ENCODE measurements around the gene KIAA1210.
A peak's percentile ranks its signal among the peaks of the same experiment; 100 is the strongest.

The KIAA1210 gene

DNA sequence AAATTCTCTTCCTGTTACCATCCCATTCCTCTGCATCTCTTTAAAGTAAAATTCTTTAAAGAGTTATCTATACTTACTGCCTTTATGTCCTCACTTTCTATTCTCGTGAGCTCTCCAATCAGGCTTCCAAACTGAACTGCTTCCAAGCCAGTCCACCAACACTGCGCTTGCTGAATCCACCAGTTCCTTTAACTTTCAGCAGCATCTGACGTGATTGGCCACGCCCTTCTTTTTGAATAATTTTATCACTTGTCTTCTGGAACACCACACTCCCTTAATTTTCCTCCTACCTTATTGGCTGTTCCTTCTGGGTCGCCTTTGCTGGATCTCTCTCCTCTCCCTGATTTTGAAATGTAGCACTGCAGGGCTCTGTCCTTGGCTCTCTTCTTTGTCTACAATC lies at the start of gene KIAA1210:
Gene KIAA1210, minus strand, starts transcription at position 163 of the 400 bp plus-strand sequence. CDS start 4,170 bp downstream, outside the sequence.
- DNase-seq = no peak

DNA sequence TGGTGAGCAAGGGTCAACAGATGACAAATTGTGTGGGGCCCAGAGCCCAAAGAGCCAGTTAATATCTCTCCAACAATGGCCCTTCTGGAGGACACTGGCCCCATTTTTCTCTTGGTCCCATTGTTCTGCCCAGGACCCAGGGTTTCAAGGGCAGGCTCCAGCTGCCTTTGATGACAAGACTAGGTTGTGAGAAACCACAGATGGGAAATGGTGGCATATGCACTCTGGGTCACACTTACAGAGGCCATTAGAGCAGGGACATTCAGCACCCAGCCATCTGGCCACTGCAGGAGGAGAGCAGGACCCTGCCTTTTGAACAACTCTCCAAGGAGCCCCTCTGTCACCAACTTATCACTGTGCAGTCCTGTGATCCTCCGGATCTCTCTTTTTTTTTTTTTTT lies 49.7 kb upstream of the KIAA1210 start:
- DNase-seq = no peak

DNA sequence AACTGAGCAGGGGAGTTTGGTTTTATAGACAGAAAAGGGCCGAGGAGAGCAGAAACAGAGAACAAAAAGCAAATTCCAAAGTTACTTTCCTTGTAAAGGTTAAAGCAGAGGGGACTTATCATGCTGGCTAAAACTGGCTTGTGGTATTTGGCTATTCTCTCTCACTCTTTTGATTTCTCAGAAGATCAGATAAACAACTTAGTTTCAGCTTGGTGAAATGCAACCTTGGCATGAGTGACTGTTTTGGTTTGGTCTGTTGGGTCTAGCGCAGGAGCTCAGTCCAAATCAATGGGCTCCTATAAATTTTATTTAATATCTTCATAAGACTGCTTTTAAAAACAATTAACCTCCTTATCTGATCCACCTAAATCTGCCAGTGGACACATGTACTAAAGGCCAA lies 47.3 kb upstream of the KIAA1210 start:
- no peak for DNase-seq

DNA sequence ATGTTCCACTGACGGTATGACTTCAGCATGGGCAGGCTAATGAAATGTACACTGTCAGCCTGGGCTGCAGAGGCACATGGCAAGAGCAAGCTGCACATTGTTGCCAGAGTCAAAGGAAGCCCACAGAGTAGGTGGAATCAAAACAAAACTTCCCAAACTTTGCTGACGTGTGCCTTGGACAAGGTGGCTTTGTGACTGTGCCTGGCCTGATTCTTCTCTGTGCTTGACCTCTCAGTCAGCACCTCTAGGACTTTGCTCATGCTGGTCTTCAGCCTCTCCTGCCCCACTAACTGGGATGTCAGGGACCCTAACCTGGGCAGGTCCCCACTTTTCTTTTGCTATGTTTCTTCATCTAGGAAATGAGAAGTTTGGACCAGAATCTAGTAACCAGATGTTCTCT lies 40.5 kb upstream of the KIAA1210 start:
- no peak for DNase-seq

DNA sequence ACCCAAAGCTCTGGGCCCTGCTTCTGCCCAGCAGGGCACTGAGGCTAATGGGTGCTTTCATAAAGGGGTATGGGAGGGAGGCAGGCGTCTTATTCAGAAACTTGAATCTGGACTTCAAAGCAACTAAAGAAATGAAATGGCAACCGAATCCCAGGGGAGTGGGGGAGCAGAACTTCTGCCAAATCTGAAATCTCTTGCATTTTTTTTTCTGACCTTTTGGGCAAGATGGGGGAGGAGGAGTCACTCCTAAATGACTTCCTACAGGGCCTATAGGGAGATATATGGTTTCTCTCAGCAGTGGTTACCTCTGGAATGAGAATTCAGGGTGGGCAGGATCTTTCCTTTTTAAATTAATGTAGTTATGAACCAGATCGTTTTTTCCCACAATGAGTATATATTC lies 30.6 kb upstream of the KIAA1210 start:
- no peak for DNase-seq

DNA sequence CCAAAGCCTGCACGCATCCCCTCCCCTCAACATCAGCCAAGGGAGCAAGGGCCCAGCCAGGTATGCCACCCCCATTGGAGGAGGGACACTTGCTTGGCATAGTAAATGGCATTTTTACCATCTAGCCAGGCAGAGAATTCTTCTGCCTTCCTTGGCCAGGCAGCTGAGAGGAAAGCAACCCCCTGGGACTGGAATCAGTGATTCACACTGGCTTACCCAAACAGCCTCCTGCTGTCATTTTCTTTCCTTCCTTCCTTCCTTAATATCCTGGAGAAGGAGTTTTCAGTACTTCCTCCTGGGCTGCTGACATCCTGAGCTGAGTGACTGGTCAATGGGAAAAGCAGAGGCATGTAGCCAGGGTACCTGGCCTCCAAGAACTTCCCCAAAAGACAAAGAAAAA lies 28.6 kb upstream of the KIAA1210 start:
- DNase-seq = no peak

DNA sequence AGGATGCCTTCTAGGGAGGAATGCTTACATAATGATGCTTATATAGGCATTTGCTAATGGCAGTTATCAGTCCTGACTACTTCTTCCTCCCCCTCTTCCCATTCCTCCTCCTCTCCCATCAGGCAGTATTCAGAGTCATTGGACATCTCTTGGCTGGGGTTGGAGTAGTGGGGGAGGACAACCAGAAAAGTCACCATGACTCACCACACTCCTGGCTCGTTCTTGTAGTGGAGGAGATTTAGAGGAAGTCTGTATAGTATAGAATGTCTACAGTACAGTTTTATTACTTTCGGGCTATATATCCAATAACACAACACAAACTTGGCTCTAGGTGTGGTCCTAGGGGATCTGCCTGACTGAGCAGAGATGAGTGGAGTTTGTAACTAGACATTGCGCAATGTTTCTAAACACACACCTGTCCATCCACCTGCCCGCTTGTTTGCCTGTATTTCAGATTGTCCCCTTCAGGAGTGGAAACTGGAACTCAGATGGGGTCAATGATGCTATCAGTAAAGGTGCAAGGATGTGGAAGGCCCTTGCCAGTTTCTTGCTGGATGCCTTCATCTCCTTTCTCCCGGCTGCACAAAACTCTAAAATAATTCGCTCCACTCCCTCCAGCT lies 27.9 kb upstream of the KIAA1210 start:
- no peak for DNase-seq

DNA sequence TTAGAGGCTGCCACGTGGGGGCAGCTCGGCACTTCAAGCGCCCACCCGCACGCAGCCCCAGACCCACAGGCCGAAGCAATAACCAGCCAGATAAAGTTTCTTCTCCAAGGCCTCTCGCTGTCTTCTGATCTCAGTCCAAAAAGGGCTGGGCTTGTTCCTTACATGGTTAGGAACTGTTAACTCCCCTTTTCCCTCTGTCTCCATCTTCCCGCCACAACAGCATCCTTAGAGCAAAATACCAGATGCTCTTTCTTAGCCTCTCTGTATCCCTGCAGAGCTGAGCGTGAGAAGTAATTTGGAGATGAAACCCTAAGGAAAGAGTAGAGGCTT lies 23.4 kb upstream of the KIAA1210 start:
- no peak for DNase-seq

DNA sequence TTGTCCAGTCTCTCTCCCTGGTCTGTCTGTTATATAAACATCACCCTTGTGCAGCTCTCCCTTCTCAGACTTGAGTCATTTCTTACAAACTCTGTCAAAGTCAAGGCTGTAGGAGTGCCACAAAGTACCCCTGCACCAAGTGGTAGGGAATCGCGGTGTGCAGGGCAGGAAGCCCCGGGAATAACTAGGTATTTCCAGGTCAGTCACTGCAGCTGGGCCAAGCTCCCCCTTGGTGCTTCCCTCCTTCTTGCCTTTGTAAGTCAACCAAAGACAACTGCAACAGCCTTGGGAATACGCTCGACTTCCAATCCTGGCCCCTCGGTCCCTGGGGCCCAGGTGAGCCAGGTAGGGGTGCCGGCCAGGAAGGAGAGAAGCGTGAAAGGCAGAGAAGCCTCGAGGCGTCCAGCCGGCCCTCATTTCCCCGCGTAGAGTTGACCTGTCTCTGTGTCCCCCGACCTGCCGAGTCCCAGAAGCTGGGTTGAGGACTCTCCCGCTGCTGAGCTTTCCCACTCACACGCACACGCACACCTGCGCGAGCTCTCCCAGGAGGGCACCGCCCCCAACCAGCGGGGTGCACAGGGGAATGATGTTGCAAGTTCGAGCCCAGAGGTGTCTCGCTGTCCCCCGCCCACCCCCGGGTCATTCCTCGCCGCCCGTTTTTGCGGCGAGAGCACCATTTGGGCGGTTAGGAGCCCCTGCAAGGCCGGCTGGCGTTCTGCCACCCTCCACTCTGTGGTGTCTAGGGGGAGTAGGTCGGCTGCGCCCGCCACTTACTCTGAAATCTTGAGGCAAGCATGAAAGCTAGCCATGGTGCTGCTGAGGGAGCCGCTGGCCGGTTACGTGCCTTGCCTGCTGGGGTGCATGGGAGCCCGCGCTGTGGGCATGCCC lies 22.8 kb upstream of the KIAA1210 start:
- DNase-seq = no peak

DNA sequence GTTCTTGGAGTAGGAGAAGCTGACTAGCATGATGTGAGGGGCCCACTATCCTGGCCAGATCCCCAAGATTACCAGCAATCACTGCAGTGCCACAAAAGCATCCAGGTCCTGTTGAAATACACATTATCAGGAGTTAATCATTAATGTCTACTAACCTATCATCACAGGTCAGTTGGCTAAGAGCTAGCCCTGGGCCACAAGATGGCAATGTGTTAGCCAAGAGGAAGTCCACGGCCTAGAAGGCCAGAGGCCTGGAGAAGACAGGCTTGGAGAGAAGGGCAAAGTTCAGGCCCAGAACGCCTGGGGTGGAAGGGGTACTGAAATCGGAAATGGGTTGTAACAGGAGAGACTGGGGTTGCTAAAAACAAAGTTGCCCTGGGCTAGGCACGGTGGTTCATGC lies 19.9 kb upstream of the KIAA1210 start:
- no peak for DNase-seq

DNA sequence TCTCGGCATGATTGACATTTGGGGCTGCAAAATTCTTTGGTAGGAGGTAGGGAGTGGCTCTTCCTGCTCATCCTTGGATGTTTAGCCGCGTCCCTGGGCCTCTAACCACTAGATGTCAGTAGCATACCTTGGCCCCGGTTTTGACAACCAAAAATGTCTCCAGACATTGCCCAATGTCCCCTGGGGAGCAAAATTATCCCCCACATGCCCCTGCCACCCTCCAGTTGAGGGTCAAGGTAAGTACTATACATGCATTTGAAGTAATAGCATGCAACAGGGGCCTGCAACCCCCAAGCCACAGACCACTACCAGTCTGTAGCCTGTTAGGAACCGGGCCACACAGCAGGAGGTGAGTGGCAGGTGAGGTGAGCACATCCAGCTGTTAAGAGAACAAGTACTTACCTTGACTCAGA lies 17.6 kb upstream of the KIAA1210 start:
- no peak for DNase-seq

DNA sequence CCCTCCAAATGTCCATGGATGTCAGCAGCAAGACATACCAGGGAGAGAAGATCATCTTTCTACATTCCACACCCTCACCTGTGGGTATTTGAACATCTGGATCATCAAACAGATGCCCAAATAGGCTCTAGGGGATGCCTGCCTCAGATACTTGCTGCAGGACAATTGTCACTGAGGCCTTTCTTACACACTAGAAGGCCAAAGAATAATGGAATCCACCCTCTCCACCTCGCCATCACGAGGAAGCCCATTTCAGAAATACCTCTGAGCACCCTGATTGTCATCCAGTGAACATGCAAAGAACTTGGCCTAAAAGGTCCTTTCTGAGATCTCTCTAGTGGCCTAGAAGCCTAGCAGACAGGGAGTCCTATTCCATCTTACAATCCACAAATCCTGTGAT lies 6.9 kb upstream of the KIAA1210 start:
- DNase-seq = no peak

DNA sequence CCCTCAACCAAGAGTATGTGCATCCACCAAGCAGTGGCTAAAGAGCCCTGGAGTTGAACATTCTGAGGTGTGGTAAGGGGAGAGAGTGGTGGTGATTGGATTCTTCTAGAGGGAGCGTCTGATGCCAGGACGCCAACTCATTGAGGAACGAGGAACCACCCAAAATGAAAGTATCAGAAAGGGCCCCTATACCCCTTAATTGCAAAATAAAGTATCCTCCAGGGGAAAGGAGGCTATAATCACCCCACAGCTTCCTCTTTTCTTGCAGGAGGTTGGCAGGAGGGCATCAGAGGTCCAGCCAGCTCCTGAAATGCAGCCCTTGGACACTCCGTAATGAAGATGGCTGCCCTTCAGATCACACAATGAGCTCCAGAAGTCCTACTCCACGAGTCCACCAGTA lies 5.3 kb upstream of the KIAA1210 start:
- no peak for DNase-seq

DNA sequence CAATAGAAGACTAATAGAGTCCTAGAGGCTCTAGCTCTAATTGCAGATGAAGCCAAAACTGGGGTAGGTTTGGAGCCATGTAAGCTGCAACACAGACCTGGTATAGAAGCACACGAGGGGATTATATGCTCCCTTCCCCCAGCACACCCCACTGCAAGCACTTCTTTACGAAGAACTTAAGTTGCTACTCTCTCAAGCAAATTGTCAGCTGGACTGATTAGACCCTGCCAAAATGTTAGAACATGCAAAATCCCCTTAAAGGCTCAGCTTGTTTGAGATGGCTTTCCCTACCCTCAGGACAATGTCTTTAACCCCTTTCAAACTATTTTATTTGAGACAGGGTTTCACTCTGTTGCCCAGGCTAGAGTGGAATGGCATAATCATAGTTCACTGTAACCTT lies 4.7 kb upstream of the KIAA1210 start:
- no peak for DNase-seq

DNA sequence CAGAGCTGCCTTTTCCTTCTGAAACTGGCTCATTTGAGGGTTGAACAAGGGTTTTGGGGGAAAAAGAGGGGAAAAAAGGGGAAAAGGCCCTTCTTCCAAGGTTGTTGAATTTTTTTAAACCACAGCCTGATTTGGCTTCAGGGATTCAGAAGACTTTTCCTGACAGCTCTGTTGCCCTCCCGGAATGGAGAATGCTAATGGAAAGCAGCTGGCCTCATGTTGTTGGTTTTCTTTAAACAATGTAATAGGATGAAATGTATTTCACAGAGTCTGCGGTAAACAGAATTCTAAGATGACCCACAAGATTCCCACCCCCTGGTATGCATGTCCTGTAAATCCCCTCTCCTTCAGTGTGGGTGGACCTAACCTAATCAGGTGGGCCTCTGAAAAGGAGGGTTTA lies 3.3 kb upstream of the KIAA1210 start:
- DNase-seq = no peak

DNA sequence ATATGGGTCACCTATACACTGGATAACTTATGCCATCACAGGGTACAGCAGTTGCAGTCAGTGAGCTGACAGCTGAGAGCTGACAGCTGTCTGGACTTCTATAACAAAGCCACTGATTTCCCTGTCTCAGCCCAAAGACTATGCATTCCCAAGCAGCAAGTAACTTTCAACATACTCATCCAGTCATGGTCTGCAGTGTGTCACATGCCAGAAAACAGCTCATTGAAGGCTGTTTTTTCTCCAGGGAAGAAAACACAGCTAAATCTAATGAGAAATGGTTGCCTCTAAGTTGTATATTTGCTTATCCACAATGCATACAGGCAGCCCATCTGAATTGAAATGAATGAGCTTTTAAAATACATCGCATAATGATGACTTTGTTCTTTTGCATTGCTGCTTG lies 6.3 kb downstream of the KIAA1210 start:
- DNase-seq = no peak

DNA sequence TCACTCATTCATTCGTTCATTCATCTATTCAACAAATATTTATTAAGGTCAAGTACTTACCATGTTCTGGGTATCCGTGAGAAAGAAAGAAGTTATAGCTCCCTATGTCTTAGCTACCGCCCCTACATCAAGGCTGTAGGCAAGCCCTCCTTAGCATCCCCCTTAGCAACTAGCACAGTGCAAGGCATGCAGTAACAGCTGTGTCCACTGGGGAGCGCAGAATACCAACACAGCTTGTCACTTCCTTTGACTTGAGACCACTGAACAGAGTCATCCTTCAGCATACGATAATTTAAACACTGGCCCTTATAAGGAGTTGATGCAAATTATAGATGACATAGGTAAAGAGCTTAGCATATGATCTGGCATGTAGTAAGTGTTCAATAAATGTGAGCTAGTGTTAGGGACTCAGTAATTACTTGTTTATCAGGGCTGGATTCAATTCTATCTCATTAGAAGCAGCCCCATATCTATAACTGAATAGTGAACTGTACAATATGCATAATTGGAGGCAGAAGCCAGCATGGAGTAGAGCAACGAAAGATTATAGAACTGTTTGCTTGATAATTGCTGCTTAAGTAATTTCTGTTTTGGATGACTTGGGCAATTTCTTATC lies 8.7 kb downstream of the KIAA1210 start:
- peak; percentile 49 for DNase-seq

DNA sequence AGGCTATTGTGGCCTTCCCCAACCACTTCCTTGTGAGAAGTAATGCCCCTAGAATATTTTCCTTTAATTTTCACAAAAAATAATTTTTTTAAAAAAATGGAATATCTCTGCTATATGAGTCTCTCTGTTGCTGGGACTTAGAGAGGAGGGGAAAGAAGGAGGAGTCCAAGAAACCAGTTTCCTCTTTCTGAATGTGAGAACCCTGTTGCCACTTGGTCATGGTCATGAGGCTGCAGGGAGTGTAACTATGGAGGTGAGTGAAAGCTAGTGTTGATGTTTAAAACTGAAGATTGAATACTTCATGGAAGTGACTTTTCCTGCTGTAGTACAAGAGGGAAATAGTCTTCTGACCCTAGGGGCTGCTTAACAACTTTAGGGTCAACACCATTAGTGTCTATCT lies 20.4 kb downstream of the KIAA1210 start:
- no peak for DNase-seq

DNA sequence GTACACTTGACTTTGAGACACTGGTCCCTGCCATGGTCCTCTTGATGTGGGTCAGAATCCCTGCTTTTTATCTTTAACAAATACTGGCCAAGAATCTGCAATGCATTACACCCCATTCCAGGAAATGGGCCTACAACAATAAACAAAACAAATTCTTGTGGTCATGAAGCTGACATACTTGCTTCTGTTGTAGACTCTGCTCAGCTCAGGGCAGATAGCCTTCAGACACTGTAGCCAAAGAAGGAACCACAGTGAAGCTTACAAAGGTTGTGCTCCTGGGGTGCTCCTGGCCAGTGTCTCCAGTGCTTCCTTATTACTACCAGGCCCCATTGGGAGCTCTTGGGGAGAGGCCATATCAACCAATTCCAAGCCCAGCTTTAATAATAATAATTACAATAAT lies 21.8 kb downstream of the KIAA1210 start:
- no peak for DNase-seq

DNA sequence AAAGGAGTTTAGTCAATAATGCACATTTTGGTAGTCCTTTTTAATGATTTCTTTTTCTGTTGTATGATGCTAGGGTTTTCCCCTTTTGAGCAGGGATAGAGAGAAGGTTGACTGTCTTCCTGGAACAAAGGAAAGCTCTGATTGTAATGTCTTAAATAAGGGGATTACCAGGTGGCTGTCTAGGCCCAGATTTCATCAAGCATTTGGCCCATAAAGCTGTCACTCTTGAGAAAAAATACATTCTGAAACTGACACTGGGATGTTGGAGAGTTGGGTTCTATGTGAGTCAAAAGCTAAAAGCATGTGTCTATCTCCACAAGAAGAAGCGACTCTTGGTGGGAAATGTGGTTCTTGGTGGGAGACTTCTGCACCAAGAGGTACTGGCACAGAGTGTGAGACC lies 26.4 kb downstream of the KIAA1210 start:
- DNase-seq = no peak

DNA sequence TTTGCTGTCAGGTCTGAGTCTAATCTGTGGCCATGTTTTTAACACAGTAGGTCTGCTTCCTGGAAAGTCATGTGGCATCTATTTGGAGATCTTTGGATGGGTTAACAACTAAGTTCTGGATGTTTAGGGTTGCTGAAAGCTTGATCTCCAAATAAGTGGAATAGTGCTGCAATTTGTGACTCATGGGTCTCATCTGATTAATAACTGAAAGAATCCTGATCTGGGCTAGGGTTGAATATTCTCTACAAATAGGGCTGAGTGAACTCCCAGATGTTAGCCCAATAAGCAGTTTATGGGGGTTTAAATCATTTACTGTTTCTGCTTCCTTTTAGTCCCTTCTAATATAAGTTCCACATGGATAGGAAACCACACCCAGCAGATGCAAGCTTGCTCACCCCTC lies 31.7 kb downstream of the KIAA1210 start:
- no peak for DNase-seq

DNA sequence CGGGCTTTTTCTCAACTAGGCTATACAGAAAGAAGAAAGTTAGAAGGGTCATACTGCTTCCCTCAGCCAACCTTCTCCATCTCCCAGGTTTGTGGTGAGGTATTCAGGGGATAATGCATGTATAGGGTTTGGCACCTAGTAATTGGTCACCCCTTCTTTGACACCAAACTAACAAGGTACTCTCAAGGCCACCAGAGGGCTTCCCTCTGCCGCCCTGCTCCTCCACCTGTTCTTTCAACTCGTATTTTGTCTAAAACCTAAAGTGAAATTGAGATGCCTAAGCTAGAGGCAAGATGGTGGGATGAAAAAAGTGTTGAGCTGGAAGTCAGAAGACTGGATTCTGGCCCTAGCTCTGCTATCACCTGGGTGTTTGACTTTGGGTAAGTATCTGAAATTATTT lies 32.8 kb downstream of the KIAA1210 start:
- no peak for DNase-seq

DNA sequence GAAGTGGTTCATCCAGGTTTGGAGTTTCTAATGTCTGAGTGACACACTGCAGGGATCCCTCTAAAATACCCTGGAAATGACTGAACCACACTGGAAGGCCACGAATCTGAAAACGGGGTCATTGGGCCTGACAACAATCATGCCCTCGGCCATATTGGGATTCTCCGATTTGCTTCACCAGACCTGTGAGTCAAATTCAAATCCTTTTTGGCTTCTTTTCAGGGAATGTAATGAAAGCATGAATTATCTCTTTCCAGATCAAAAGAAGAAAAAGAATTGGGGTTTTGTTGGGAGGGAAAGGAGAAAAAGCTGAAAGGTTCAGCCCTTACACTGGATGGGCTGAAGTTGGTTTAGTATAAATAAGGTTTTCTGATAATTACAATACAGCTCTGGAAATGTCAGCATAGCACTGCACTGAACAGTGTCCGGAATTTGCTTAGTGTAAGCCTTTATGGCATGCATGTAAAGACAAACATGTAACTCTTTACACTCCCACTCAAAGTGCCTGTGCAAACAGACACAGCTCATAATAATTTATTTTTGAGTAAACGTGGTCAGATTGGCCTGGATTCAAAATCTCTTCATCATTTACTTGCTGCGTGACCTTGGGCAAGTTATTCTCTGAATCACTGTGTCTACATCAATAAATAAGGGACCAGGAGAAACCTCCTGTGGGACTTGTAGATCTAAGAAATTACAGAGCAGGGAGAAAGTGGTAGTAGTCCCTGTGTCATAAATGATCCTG lies 33.4 kb downstream of the KIAA1210 start:
- no peak for DNase-seq

DNA sequence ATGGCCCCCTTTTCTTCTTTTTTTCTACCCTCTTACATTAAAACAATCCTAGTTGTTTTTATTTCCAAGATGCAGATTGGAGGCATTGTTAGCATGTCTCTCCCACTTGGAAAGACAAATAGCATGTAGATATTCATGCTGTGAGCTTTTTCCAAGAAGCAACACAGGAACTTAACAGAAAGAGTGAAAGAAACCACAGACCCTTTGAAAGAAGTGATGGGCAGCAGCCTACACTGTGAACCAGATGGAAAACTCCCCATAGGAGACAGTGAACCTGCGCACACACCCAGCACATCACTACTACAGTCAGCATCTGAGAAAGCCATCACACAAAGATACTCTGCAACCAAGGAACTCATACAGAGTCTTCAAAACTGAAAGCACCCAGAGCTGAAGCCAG lies 37.0 kb downstream of the KIAA1210 start:
- DNase-seq = no peak
